Measurements from ENCODE around the gene KATNAL1.
A peak's percentile ranks its signal among the peaks of the same experiment; 100 is the strongest.

The KATNAL1 gene

DNA sequence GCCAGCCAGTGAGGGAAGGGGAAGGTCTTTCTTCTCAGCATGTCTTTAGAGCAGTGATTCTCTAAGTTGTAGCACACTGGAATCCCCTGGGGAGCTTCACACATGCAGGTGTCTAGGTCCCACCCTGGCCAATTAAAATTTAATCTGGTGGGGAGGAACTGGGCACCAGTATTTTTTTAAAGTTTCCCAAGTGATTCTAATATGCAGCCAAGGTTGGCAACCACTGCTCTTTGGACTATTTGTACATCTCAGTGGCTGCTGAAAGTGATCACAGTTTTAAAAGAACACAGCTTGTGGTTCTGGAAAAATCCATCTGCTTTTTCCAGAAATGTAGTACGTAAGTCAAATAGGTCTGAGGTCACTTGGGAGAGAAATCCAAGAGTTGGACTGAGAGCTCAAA lies 10.7 kb upstream of the KATNAL1 start:
- TF ChIP-seq, protein P1, sequence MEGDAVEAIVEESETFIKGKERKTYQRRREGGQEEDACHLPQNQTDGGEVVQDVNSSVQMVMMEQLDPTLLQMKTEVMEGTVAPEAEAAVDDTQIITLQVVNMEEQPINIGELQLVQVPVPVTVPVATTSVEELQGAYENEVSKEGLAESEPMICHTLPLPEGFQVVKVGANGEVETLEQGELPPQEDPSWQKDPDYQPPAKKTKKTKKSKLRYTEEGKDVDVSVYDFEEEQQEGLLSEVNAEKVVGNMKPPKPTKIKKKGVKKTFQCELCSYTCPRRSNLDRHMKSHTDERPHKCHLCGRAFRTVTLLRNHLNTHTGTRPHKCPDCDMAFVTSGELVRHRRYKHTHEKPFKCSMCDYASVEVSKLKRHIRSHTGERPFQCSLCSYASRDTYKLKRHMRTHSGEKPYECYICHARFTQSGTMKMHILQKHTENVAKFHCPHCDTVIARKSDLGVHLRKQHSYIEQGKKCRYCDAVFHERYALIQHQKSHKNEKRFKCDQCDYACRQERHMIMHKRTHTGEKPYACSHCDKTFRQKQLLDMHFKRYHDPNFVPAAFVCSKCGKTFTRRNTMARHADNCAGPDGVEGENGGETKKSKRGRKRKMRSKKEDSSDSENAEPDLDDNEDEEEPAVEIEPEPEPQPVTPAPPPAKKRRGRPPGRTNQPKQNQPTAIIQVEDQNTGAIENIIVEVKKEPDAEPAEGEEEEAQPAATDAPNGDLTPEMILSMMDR (IDR thresholded peaks at IDR 0.05; ENCODE audit: low read depth, low read length, poor library complexity, severe bottlenecking): no peak
- no peak for TF ChIP-seq EZH2phosphoT487 (IDR thresholded peaks at IDR 0.05; ENCODE audit: borderline replicate concordance, low read length)
- Histone ChIP-seq H3F3A (ENCODE audit: control insufficient read depth, insufficient read depth) (peaks cover 9% of the 10 kb centered on the region), H3K9me2 (replicated peaks; ENCODE audit: control insufficient read depth, low read length) (no peaks in the 10 kb centered on the region), H3K4me2 (ENCODE audit: low read length) (peak overlapping the region; percentile 40), H3K79me2 (ENCODE audit: control insufficient read depth, low read length) (peaks cover 12% of the 10 kb centered on the region; the same call in 1 of the 2 replicates), H4K20me1 (ENCODE audit: control insufficient read depth, insufficient read depth, low read depth, low read length) (no peaks in the 10 kb centered on the region), H3K27ac (ENCODE audit: low read depth, low read length) (no peak overlapping the region), H3K27me3 (ENCODE audit: control insufficient read depth, low read length) (no peaks in the 10 kb centered on the region), H3K9me3 (ENCODE audit: control insufficient read depth, insufficient read depth, low read length) (no peaks in the 10 kb centered on the region), H3K36me3 (ENCODE audit: control insufficient read depth, low read length) (no peaks in the 10 kb centered on the region), H3K4me3 (ENCODE audit: low read length) (no peak overlapping the region), H3K4me1 (ENCODE audit: control insufficient read depth, low read length) (peaks cover 73% of the 10 kb centered on the region)

DNA sequence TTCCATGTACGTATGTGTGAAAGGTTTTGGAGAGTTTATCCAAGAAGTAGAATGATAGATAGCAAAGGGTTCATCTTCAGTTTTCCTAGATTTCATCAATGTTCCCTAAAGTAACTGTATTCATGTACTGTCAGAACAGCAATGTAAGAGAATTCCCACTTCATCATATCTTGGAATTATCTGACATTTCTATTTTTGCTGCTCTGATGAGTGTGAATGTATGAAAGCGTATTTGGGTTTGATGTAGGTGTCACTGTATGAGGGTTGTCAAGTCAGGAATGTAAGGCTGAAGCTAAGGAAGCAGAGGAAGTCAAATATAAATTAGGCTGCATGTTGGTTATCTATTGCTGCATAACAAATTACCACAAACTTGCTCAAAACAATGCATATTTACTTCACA lies 7.2 kb upstream of the KATNAL1 start:
- Histone ChIP-seq H3K27ac (ENCODE audit: low read depth, low read length) (no peak overlapping the region), H3K4me3 (ENCODE audit: low read length) (peak overlapping the region; percentile 51), H4K20me1 (ENCODE audit: control insufficient read depth, insufficient read depth, low read depth, low read length) (no peaks in the 10 kb centered on the region), H3K36me3 (ENCODE audit: control insufficient read depth, low read length) (no peaks in the 10 kb centered on the region), H3K4me2 (ENCODE audit: low read length) (peak overlapping the region; percentile 73), H3K4me1 (ENCODE audit: control insufficient read depth, low read length) (peaks cover 91% of the 10 kb centered on the region), H3F3A (ENCODE audit: control insufficient read depth, insufficient read depth) (peaks cover 6% of the 10 kb centered on the region), H3K27me3 (ENCODE audit: control insufficient read depth, low read length) (no peaks in the 10 kb centered on the region), H3K9me2 (replicated peaks; ENCODE audit: control insufficient read depth, low read length) (no peaks in the 10 kb centered on the region), H3K79me2 (ENCODE audit: control insufficient read depth, low read length) (peaks cover 12% of the 10 kb centered on the region; the same call in 1 of the 2 replicates), H3K9me3 (ENCODE audit: control insufficient read depth, insufficient read depth, low read length) (no peaks in the 10 kb centered on the region)
- no peak for TF ChIP-seq EZH2phosphoT487 (IDR thresholded peaks at IDR 0.05; ENCODE audit: borderline replicate concordance, low read length)
- TF ChIP-seq, protein P1 (IDR thresholded peaks at IDR 0.05; ENCODE audit: low read depth, low read length, poor library complexity, severe bottlenecking): no peak

DNA sequence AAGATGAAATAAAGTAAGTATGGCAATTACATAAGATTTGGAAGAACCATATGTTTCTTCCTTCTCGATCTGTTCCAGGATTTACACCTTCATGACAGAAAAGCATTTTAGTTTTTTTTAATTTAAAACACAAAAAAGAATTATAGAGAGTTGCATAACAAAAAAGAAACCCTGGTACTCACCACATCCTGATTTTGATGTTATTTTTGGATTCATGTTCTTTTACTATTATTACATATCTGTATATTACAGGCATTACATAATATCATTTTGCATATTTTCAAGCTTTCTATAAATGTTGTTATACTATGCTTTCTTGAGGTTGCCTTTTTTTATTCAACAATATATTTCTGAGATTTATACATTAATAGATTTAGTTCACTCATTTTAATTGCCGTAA lies 6.7 kb upstream of the KATNAL1 start:
- Histone ChIP-seq H3K4me1 (ENCODE audit: control insufficient read depth, low read length) (peaks cover 91% of the 10 kb centered on the region), H3K9me3 (ENCODE audit: control insufficient read depth, insufficient read depth, low read length) (no peaks in the 10 kb centered on the region), H3K9me2 (replicated peaks; ENCODE audit: control insufficient read depth, low read length) (no peaks in the 10 kb centered on the region), H3K4me2 (ENCODE audit: low read length) (peak overlapping the region; percentile 73), H3K36me3 (ENCODE audit: control insufficient read depth, low read length) (no peaks in the 10 kb centered on the region), H3K27me3 (ENCODE audit: control insufficient read depth, low read length) (no peaks in the 10 kb centered on the region), H3F3A (ENCODE audit: control insufficient read depth, insufficient read depth) (peaks cover 6% of the 10 kb centered on the region), H3K79me2 (ENCODE audit: control insufficient read depth, low read length) (peaks cover 12% of the 10 kb centered on the region), H3K4me3 (ENCODE audit: low read length) (peak overlapping the region; percentile 51), H3K27ac (ENCODE audit: low read depth, low read length) (peak overlapping the region; percentile 5; the same call in 1 of the 2 replicates), H4K20me1 (ENCODE audit: control insufficient read depth, insufficient read depth, low read depth, low read length) (no peaks in the 10 kb centered on the region)
- TF ChIP-seq, protein P1 (IDR thresholded peaks at IDR 0.05; ENCODE audit: low read depth, low read length, poor library complexity, severe bottlenecking): no peak
- no peak for TF ChIP-seq EZH2phosphoT487 (IDR thresholded peaks at IDR 0.05; ENCODE audit: borderline replicate concordance, low read length)

Data from DOHH2 (cell line).